Sigmoid colon (tissue), 7 donors: ENCODE measurements around the gene TENT5C. TPM values are rescaled to one million over a fixed set of nuclear protein-coding genes. Genes with fewer than 3 reads are reported as not detected.

Experiments
- DNase-seq: peaks from one replicate; pipeline ENCODE4 v3.0.0-alpha.2; 2019
- H3K27ac ChIP-seq, 4 donors: fragments of 200-600 bp; sonication (generic); one replicate each; pipeline ENCODE4 v1.5.1; 2016 to 2019; ENCODE audit warnings: mild to moderate bottlenecking in 1 of 4
- H3K27me3 ChIP-seq, 3 donors: fragments of 200-600 bp; sonication (generic); one replicate each; pipeline ENCODE4 v1.5.1; 2019; ENCODE audit warnings: mild to moderate bottlenecking in 1 of 3
- H3K36me3 ChIP-seq, 4 donors: fragments of 200-600 bp; sonication (generic); one replicate each; pipeline ENCODE4 v1.5.1; 2016 to 2019
- H3K4me1 ChIP-seq, 4 donors: fragments of 200-600 bp; sonication (generic); one replicate each; pipeline ENCODE4 v1.5.1; 2017 to 2019
- H3K4me3 ChIP-seq, 4 donors: fragments of 200-600 bp; sonication (generic); one replicate each; pipeline ENCODE4 v1.5.1; 2017 to 2019; ENCODE audit warnings: mild to moderate bottlenecking in 2 of 4, moderate library complexity in 1 of 4
- H3K9me3 ChIP-seq, 4 donors: fragments of 200-600 bp in 3 of 4; sonication (generic) in 3 of 4; one replicate each; pipeline versions ENCODE4 v1.5.1 to v1.6.1; 2013 to 2019
- CTCF ChIP-seq, 4 experiments: fragments of 450-650 bp in 3 of 4; fragments of 200-600 bp in 1 of 4; IDR thresholded peaks; one replicate each; pipeline ENCODE4 v1.5.1; 2016 to 2019; ENCODE audit warnings: antibody characterized with exemption in 4 of 4, mild to moderate bottlenecking in 3 of 4, moderate library complexity in 2 of 4
- EP300 ChIP-seq, 4 donors: sonication (generic); formaldehyde crosslinking; IDR thresholded peaks; one replicate each; pipeline ENCODE4 v1.6.1; 2017; ENCODE audit warnings: antibody characterized with exemption in 4 of 4
- POLR2A ChIP-seq, 2 donors: fragments of 450-650 bp; IDR thresholded peaks; one replicate each; pipeline ENCODE4 v1.6.1; 2016; ENCODE audit warnings: antibody characterized with exemption in 2 of 2, mild to moderate bottlenecking in 2 of 2, moderate library complexity in 2 of 2
- POLR2AphosphoS5 ChIP-seq, 4 donors: sonication (generic); formaldehyde crosslinking; IDR thresholded peaks; one replicate each; pipeline ENCODE4 v1.6.1; 2017; ENCODE audit warnings: antibody characterized with exemption in 4 of 4
- WGBS, 2 donors: extraction: QIAGEN DNeasy Blood & Tissue Kit; methylation state at CpG; one replicate each; pipeline ENCODE4 v1.1.7; 2013; 5-methylcytosine and 5-hydroxymethylcytosine counted together
- intact Hi-C: fragments of 100-400 bp; cut with DNase I; formaldehyde crosslinking; loops from one replicate; pipeline ENCODE4 v1.15.1; 2023
- polyA plus RNA-seq, 3 donors: library from polyadenylated mRNA; stranded (reverse); fragments of 200-250 nt; gene quantifications; one replicate each; pipeline ENCODE4 v1.2.3, GENCODE V29; 2013
- total RNA-seq, 4 donors: library from RNA; depleted of rRNA; stranded (reverse); fragments of >200 nt; gene quantifications; one replicate each; pipeline ENCODE4 v1.1.0, GENCODE V29; 2016
- donor health status: healthy with polysubstance abuse.
- donor health status: Bipolar disorder and iron deficiency.
- donor health status: healthy.

Gene TENT5C
- total and polyA plus RNA-seq, 7 donors: 2.8 to 10.3 (median 5.6) TPM

- no peak overlapping the region for H3K4me3 ChIP-seq
- no peaks in the 10 kb centered on the region for H3K36me3 ChIP-seq
- intact Hi-C loops: no loop called here
- TF ChIP-seq EP300 (IDR thresholded peaks at IDR 0.05) (no peak), POLR2A (IDR thresholded peaks at IDR 0.05) (no peak), CTCF (IDR thresholded peaks at IDR 0.05) (no peak), POLR2AphosphoS5 (IDR thresholded peaks at IDR 0.05) (no peak)
- WGBS, 2 donors: 72 to 76% methylated on average over 7 of the region's 7 CpGs
- H3K9me3 ChIP-seq: no peaks in the 10 kb centered on the region
- no peak for DNase-seq
- no peaks in the 10 kb centered on the region for H3K27me3 ChIP-seq
- H3K4me1 ChIP-seq: no peaks in the 10 kb centered on the region
- H3K27ac ChIP-seq: no peak overlapping the region
Observed at GRCh38 chr1:117631359-117632160, 25.7 kb downstream of the TENT5C start.

DNA sequence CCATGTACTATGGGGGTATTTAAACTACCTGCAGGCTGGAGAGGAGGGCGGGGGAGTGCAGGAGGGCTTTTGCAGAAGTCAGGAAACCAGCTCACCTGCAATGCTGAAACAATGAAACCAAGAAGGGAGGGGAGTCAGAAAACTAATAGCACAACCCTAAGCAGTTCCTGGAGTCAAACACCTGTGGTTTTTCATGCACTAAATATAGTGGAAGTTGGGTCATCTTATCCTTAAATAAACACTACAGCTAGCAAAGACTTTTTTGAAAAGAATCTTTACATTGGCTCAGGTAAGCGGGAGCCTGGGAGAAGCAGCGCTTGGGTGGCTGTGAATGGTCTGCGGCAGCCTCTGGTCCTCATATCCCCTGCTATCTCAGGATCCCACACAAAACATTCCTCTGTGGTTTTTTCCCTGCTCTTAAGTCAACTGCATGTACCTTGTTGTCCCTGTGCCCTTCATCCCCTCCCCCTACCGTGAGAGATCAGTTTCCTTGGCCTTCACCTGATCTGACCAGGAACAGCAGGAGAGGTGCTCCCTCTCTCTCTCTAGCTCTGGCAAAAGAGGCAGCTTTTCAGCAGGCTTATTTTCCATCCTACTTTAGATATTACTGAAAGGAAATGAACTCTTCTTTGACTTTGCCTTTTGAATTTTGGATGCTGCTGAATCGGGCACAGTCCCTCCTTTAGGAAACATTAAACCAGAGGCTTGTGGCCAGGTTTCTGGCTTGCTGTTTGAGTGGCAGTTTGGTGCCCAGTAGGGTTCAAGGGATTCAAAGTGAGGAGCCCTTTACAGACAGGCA is 26.6 kb downstream of the TENT5C start:
- no peak for TF ChIP-seq POLR2A (IDR thresholded peaks at IDR 0.05)
- TF ChIP-seq CTCF (IDR thresholded peaks at IDR 0.05): no peak
- TF ChIP-seq POLR2AphosphoS5 (IDR thresholded peaks at IDR 0.05): no peak
- no peak for TF ChIP-seq EP300 (IDR thresholded peaks at IDR 0.05)
- WGBS, 2 donors: 50 to 71% methylated on average over 6 of the region's 6 CpGs
- Histone ChIP-seq H3K27me3 (no peaks in the 10 kb centered on the region), H3K27ac (no peak overlapping the region), H3K36me3 (no peaks in the 10 kb centered on the region), H3K4me1 (no peaks in the 10 kb centered on the region), H3K4me3 (no peak overlapping the region), H3K9me3 (no peaks in the 10 kb centered on the region)
- intact Hi-C loops: no loop called here
- no peak for DNase-seq

GRCh38 chr1:117633068-117633345 is 27.2 kb downstream of the TENT5C start:
- Histone ChIP-seq H3K36me3 (no peaks in the 10 kb centered on the region), H3K4me3 (no peak overlapping the region), H3K27me3 (no peaks in the 10 kb centered on the region), H3K27ac (no peak overlapping the region), H3K4me1 (no peaks in the 10 kb centered on the region), H3K9me3 (no peaks in the 10 kb centered on the region)
- intact Hi-C loops: no loop called here
- TF ChIP-seq POLR2A (IDR thresholded peaks at IDR 0.05) (no peak), POLR2AphosphoS5 (IDR thresholded peaks at IDR 0.05) (no peak), CTCF (IDR thresholded peaks at IDR 0.05) (no peak), EP300 (IDR thresholded peaks at IDR 0.05) (no peak)
- WGBS, 2 donors: 92 to 93% methylated on average over 5 of the region's 5 CpGs
- no peak for DNase-seq

DNA sequence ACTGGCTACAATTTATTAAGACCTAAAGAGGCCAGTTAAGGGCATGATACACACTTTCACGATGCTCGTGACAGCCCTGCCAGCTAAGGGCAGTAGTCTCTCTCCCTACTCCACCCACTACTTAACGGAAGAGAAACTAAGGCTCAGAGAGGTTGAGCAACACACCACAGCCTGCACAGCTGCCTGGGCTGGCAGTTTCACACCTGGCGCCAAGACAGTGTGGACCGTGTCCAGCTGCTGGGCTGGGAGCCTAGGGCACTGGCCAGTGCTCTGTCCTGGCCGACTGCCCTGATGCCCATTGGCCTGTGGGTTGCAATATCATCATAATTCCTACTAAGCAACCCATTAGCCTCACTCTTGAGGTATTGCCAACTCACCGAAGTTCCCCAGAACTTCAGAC is 27.6 kb downstream of the TENT5C start:
- WGBS, 2 donors: 82 to 90% methylated on average over 7 of the region's 7 CpGs
- Histone ChIP-seq H3K9me3 (no peaks in the 10 kb centered on the region), H3K36me3 (no peaks in the 10 kb centered on the region), H3K4me1 (no peaks in the 10 kb centered on the region), H3K4me3 (no peak overlapping the region), H3K27ac (no peak overlapping the region), H3K27me3 (no peaks in the 10 kb centered on the region)
- DNase-seq: no peak
- TF ChIP-seq POLR2AphosphoS5 (IDR thresholded peaks at IDR 0.05) (no peak), CTCF (IDR thresholded peaks at IDR 0.05) (no peak), EP300 (IDR thresholded peaks at IDR 0.05) (no peak)
- intact Hi-C loops: no loop called here
